OCI-LY1 (cell line): ENCODE data around the gene CYP2A7.

Source experiments
- EZH2 ChIP-seq: fragments of 200-600 bp; sonication (generic), shearing (Covaris generic); IDR thresholded peaks from 2 replicates; pipeline ENCODE4 v1.8.0; 2017; ENCODE audit warnings: borderline replicate concordance, mixed run types, mild to moderate bottlenecking, antibody characterized with exemption, low read length, moderate library complexity, mixed read lengths
- TF ChIP-seq, protein P1 (sequence below): fragments of 200-600 bp; sonication (generic), shearing (Covaris generic); IDR thresholded peaks from 2 replicates; pipeline ENCODE4 v1.5.1; 2017; ENCODE audit warnings: mild to moderate bottlenecking, antibody characterized with exemption, low read length, moderate library complexity, mixed read lengths

DNA sequence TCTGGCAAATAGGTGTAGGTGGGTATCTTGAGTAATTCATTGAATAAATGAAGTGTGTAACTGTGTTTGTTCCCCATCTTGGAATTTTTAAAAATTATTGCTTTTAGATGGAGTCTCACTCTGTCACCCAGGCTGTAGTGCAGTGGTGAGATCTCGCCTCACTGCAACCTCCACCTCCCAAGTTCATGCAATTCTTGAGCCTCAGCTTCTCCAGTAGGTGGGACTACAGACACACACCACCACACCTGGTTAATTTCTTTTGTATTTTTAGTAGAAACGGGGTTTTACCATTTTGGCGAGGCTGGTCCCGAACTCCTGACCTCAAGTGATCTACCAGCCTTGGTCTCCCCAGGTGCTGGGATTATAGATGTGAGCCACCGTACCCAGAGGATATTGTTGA lies 23.9 kb downstream of the CYP2A7 start:
- TF ChIP-seq, protein P1, sequence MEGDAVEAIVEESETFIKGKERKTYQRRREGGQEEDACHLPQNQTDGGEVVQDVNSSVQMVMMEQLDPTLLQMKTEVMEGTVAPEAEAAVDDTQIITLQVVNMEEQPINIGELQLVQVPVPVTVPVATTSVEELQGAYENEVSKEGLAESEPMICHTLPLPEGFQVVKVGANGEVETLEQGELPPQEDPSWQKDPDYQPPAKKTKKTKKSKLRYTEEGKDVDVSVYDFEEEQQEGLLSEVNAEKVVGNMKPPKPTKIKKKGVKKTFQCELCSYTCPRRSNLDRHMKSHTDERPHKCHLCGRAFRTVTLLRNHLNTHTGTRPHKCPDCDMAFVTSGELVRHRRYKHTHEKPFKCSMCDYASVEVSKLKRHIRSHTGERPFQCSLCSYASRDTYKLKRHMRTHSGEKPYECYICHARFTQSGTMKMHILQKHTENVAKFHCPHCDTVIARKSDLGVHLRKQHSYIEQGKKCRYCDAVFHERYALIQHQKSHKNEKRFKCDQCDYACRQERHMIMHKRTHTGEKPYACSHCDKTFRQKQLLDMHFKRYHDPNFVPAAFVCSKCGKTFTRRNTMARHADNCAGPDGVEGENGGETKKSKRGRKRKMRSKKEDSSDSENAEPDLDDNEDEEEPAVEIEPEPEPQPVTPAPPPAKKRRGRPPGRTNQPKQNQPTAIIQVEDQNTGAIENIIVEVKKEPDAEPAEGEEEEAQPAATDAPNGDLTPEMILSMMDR = no peak
- no peak for TF ChIP-seq EZH2
